HepG2 (cell line): Measurements from ENCODE around the gene DDX50. TPM values are rescaled to one million over a fixed set of nuclear protein-coding genes. Genes with fewer than 3 reads are reported as not detected.

Source experiments
- BRF2 ChIP-seq: sonication (generic); formaldehyde crosslinking; IDR thresholded peaks from 2 replicates; pipeline ENCODE4 v1.8.1; 2022; ENCODE audit warnings: mild to moderate bottlenecking, missing genetic modification reagents
- ELF4 ChIP-seq: sonication (generic); formaldehyde crosslinking; IDR thresholded peaks from 2 replicates; pipeline ENCODE4 v1.5.0; 2020; ENCODE audit warnings: missing genetic modification reagents, mild to moderate bottlenecking, moderate library complexity, borderline replicate concordance
- ETS1 ChIP-seq: sonication (generic); formaldehyde crosslinking; IDR thresholded peaks from 2 replicates; pipeline ENCODE4 v1.4.0; 2020; ENCODE audit warnings: missing genetic modification reagents
- ETV6 ChIP-seq: sonication (generic); formaldehyde crosslinking; conservative IDR thresholded peaks from 2 replicates; pipeline ENCODE4 v1.4.0; 2020; ENCODE audit warnings: missing genetic modification reagents
- GATAD2A ChIP-seq: IDR thresholded peaks from 2 replicates; pipeline ENCODE4 v1.6.1; 2016
- MIXL1 ChIP-seq: IDR thresholded peaks from 2 replicates; pipeline ENCODE4 v1.6.1; 2016
- NFE2 ChIP-seq: sonication (generic); formaldehyde crosslinking; IDR thresholded peaks from 2 replicates; pipeline ENCODE4 v1.4.0; 2020; ENCODE audit warnings: missing genetic modification reagents
- SOX6 ChIP-seq, 2 experiments: fragments of 450-650 bp in 1 of 2; sonication (generic) in 1 of 2; formaldehyde crosslinking in 1 of 2; IDR thresholded peaks; 2 replicates each; pipeline versions ENCODE4 v1.4.0 to v1.6.1; 2017 to 2020; ENCODE audit warnings: antibody characterized with exemption in 1 of 2, mild to moderate bottlenecking in 1 of 2, missing genetic modification reagents in 1 of 2
- TFDP1 ChIP-seq: IDR thresholded peaks from 2 replicates; pipeline ENCODE4 v1.6.1; 2016; ENCODE audit warnings: missing compliant biosample characterization, missing genetic modification reagents, borderline replicate concordance
- ZBTB49 ChIP-seq: sonication (generic); formaldehyde crosslinking; IDR thresholded peaks from 2 replicates; pipeline ENCODE4 v1.4.0; 2020; ENCODE audit warnings: missing genetic modification reagents, borderline replicate concordance
- ZBTB7B ChIP-seq: sonication (generic); formaldehyde crosslinking; IDR thresholded peaks from 2 replicates; pipeline ENCODE4 v1.4.0; 2020; ENCODE audit warnings: missing genetic modification reagents
- ZKSCAN8 ChIP-seq: IDR thresholded peaks from 2 replicates; pipeline ENCODE4 v1.6.1; 2016; ENCODE audit warnings: borderline replicate concordance, missing genetic modification reagents, missing compliant biosample characterization
- ZNF124 ChIP-seq: sonication (generic); formaldehyde crosslinking; IDR thresholded peaks from 2 replicates; pipeline ENCODE4 v1.4.0; 2020; ENCODE audit warnings: missing genetic modification reagents
- ZNF326 ChIP-seq: sonication (generic); formaldehyde crosslinking; IDR thresholded peaks from 2 replicates; pipeline ENCODE4 v1.4.0; 2020; ENCODE audit warnings: missing genetic modification reagents, borderline replicate concordance
- ZNF724P ChIP-seq: sonication (generic); formaldehyde crosslinking; IDR thresholded peaks from 2 replicates; pipeline ENCODE4 v1.8.0; 2022; ENCODE audit warnings: missing genetic modification reagents, borderline replicate concordance
- ZSCAN30 ChIP-seq: sonication (generic); formaldehyde crosslinking; IDR thresholded peaks from 2 replicates; pipeline ENCODE4 v1.5.0; 2020; ENCODE audit warnings: mild to moderate bottlenecking, missing genetic modification reagents
- polyA plus RNA-seq, 8 experiments: library from polyadenylated mRNA; depleted of rRNA in 3 of 8; stranded (reverse) in 7 of 8; unstranded in 1 of 8; fragments of >200 nt; fragmentation: Illumina TruSeq in 4 of 8; extraction: Trizol in 4 of 8; gene quantifications; 2 replicates each; pipeline versions ENCODE4 v1.2.1 to v1.2.3, GENCODE V29; 2011 to 2016; ENCODE audit warnings: low read depth in 4 of 8, missing spikeins in 1 of 8, mixed read lengths in 1 of 8; ENCODE audit not compliant: insufficient read depth in 1 of 8
- total RNA-seq, 5 experiments: library from RNA; depleted of rRNA; stranded (reverse); fragments of >200 nt; fragmentation: Illumina TruSeq; extraction: Trizol; gene quantifications; 2 replicates each; pipeline ENCODE4 v1.2.3, GENCODE V29; 2016; ENCODE audit warnings: low read depth in 1 of 5
- TF ChIP-seq, protein P1 (sequence below): sonication (generic); formaldehyde crosslinking; IDR thresholded peaks from 2 replicates; pipeline ENCODE4 v1.4.0; 2020; ENCODE audit warnings: mild to moderate bottlenecking, missing genetic modification reagents
- TF ChIP-seq, protein P2 (sequence below): sonication (generic); formaldehyde crosslinking; IDR thresholded peaks from 2 replicates; pipeline ENCODE4 v1.5.1; 2020; ENCODE audit warnings: missing genetic modification reagents, mild to moderate bottlenecking, borderline replicate concordance
- TF ChIP-seq, protein P3 (sequence below): sonication (generic); formaldehyde crosslinking; IDR thresholded peaks from 2 replicates; pipeline ENCODE4 v1.5.1; 2020; ENCODE audit warnings: missing genetic modification reagents, mild to moderate bottlenecking, borderline replicate concordance

Gene DDX50
- total and polyA plus RNA-seq, 2 of the 13 experiments (the other 11 are each of a cell fraction or from before 2014, with no cell fraction given) = 19.0 to 38.2 TPM

DNA sequence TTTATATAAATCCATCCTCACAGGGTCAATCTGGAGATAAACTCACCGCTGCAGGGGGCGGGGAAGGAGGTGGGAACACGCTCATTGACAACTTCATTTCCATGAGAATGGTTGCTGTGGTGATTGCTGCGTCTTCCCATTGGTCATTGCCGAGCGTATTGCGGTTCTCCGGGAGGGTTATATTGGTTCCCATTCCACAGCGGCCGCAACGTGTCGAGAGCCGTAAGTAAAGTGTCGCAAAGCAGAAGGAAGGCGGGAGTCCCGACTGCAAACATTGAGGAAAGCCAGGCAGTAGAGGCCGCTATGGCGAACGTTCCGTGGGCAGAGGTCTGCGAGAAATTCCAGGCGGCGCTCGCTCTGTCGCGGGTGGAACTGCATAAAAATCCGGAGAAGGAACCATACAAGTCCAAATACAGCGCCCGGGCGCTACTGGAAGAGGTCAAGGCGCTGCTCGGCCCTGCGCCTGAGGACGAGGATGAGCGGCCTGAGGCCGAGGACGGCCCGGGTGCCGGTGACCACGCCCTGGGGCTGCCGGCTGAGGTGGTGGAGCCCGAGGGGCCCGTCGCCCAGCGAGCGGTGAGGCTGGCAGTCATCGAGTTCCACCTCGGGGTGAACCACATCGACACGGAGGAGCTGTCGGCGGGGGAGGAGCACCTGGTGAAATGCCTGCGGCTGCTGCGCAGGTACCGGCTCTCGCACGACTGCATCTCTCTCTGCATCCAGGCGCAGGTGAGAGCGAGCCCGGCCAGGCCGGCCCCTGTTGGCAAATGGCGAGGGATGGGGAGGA lies 87.6 kb downstream of the DDX50 start, which contains the start of gene KIFBP (continued):
- TF ChIP-seq TFDP1 = peak; percentile 93
- 0 out of 2 replicates have a peak, but pooled peaks have one; percentile 32 for TF ChIP-seq MIXL1
- peak; percentile 54; the same call in 1 of the 2 replicates for TF ChIP-seq ETV6 (CRISPR knock-in tag)
- TF ChIP-seq ETS1 = no peak
- TF ChIP-seq ELF4 = no peak
- TF ChIP-seq ZNF724P (CRISPR knock-in tag) = peak; percentile 84
- peak; percentile 77; the same call in 1 of the 2 replicates for TF ChIP-seq BRF2 (CRISPR knock-in tag)
- peak; percentile 57 for TF ChIP-seq GATAD2A (CRISPR knock-in tag)
- TF ChIP-seq, protein P1, sequence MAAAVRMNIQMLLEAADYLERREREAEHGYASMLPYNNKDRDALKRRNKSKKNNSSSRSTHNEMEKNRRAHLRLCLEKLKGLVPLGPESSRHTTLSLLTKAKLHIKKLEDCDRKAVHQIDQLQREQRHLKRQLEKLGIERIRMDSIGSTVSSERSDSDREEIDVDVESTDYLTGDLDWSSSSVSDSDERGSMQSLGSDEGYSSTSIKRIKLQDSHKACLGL = peak; percentile 75
- TF ChIP-seq, protein P2, sequence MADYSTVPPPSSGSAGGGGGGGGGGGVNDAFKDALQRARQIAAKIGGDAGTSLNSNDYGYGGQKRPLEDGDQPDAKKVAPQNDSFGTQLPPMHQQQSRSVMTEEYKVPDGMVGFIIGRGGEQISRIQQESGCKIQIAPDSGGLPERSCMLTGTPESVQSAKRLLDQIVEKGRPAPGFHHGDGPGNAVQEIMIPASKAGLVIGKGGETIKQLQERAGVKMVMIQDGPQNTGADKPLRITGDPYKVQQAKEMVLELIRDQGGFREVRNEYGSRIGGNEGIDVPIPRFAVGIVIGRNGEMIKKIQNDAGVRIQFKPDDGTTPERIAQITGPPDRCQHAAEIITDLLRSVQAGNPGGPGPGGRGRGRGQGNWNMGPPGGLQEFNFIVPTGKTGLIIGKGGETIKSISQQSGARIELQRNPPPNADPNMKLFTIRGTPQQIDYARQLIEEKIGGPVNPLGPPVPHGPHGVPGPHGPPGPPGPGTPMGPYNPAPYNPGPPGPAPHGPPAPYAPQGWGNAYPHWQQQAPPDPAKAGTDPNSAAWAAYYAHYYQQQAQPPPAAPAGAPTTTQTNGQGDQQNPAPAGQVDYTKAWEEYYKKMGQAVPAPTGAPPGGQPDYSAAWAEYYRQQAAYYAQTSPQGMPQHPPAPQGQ (CRISPR knock-in tag) = 0 out of 2 replicates have a peak, but pooled peaks have one; percentile 61
- peak; percentile 64; the same call in 1 of the 2 replicates for TF ChIP-seq ZBTB7B (CRISPR knock-in tag)
- TF ChIP-seq SOX6 (IDR thresholded peaks at IDR 0.05) = no peak
- TF ChIP-seq SOX6 (CRISPR knock-in tag; IDR thresholded peaks at IDR 0.05) = peak; percentile 93
- TF ChIP-seq, protein P3, sequence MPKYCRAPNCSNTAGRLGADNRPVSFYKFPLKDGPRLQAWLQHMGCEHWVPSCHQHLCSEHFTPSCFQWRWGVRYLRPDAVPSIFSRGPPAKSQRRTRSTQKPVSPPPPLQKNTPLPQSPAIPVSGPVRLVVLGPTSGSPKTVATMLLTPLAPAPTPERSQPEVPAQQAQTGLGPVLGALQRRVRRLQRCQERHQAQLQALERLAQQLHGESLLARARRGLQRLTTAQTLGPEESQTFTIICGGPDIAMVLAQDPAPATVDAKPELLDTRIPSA (CRISPR knock-in tag) = peak; percentile 41; the same call in 1 of the 2 replicates
- TF ChIP-seq ZNF326 (CRISPR knock-in tag) = no peak
- peak; percentile 42; the same call in 1 of the 2 replicates for TF ChIP-seq ZKSCAN8 (CRISPR knock-in tag)
- 0 out of 2 replicates have a peak, but pooled peaks have one; percentile 16 for TF ChIP-seq ZBTB49 (CRISPR knock-in tag)
- peak; percentile 89; the same call in 1 of the 2 replicates for TF ChIP-seq ZSCAN30 (CRISPR knock-in tag)
- TF ChIP-seq ZNF124 = peak; percentile 85
- no peak for TF ChIP-seq NFE2 (CRISPR knock-in tag)
